ENCODE data around the gene BYSL. TPM values are rescaled to one million over a fixed set of nuclear protein-coding genes. Genes with fewer than 3 reads are reported as not detected.

BYSL gene
- total RNA-seq, 2 experiments from 2014 or later, result 56.4 to 59.5 TPM

DNA sequence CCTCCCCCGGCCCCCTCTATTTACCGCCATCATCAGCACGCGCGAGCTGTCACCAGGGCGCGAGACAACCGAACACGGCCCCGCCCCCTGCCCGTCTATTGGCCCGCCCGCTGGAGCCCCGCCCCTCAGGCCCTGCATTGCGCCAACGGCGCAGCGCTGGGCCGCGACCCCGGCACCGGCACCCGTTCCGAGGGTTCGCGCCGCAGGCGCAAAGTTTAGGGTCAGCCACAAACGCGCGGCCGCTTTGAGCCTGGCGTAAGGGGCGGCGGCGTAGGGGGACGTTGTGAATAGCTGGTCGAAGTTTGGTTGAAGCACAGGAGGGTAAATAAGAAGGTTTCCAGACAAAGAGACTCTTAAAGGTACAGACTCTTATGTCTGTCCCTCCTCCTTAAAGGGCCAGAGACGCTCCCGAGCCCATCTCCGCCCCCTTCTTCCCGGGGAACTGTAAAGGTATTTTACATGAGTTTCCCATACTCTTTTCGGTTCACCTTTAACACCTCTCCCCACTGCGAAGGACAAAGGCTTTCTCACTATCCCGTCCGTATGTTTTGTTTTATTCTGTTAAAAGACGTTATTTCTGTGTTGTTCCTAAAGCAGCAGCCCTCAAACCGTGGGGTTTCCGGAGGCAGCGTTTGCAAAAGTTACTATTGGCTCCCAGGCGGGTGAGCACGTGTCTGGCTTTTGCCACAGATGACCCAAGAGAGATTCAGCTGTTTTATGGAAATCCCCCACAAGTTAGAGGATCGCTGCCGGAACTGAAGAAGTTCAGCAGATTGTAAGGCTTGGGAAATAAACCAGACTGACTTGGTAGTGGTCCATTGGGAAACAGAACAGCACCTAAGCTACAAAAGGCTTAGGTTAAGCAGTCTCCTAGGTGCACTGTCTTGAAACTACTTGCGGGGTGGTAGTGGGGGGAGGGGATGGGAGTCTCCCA is 25.7 kb upstream of the BYSL start, which contains the start of gene USP49:
Gene USP49, minus strand, starts transcription at position 76 of the 934 bp plus-strand sequence. CDS start 88,392 bp downstream, outside the sequence.
- DNase-seq, result peak; percentile 96
- no peak within 1 kb of the TSS for H3K4me3 Mint-ChIP-seq
- CTCF ChIA-PET, result interaction anchor here (0.7 to 2.2 kb wide), 9 partner anchors 25 to 155 kb away, joined by 3 to 36 read pairs (median 3); partner anchors contain the start of genes BYSL, MED20, TAF8 and TOMM6
- H3K27me3 Mint-ChIP-seq, result no peaks in the 10 kb centered on the region
- H3K9me3 Mint-ChIP-seq, result no peaks in the 10 kb centered on the region
- intact Hi-C loops (cut with micrococcal nuclease), result no loop called here
- no peaks in the 10 kb centered on the region for H3K36me3 Mint-ChIP-seq (ENCODE audit: low read depth)
- peaks cover 7% of the 10 kb centered on the region for H3K4me1 Mint-ChIP-seq (ENCODE audit: low read depth)
- H3K27ac Mint-ChIP-seq, result peak within 1 kb of the TSS; percentile 90
- POLR2A ChIA-PET, result interaction anchor here (1.0 to 2.3 kb wide), 12 partner anchors 9 to 155 kb away, joined by 3 to 14 read pairs (median 4); partner anchors contain the start of genes BYSL, CCND3, MED20 and TAF8
- TF ChIP-seq, protein P1, sequence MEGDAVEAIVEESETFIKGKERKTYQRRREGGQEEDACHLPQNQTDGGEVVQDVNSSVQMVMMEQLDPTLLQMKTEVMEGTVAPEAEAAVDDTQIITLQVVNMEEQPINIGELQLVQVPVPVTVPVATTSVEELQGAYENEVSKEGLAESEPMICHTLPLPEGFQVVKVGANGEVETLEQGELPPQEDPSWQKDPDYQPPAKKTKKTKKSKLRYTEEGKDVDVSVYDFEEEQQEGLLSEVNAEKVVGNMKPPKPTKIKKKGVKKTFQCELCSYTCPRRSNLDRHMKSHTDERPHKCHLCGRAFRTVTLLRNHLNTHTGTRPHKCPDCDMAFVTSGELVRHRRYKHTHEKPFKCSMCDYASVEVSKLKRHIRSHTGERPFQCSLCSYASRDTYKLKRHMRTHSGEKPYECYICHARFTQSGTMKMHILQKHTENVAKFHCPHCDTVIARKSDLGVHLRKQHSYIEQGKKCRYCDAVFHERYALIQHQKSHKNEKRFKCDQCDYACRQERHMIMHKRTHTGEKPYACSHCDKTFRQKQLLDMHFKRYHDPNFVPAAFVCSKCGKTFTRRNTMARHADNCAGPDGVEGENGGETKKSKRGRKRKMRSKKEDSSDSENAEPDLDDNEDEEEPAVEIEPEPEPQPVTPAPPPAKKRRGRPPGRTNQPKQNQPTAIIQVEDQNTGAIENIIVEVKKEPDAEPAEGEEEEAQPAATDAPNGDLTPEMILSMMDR (IDR thresholded peaks at IDR 0.05), result no peak
- ATAC-seq, result peak; percentile 95

DNA sequence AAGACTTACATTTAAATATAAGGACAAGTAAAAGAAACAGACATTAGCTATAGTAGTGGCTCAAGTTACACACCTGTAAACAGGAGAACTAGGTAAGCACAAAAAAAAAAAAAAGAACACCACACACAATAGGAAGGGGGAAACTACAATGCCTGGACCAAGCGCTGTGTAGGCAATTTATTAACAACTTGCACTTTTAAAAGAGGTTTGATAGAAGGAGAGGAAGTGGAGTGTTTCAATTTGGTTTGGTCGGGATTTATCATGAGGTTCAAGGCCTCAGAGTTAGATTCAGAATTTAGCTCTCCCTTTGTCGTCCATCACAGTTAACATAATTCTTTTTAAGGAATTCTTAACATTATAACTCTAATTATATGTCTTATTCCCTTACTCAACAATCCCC is 25.0 kb upstream of the BYSL start:
- TF ChIP-seq, protein P1 (IDR thresholded peaks at IDR 0.05), result no peak
- Mint-ChIP-seq H3K27ac (peak overlapping the region; percentile 90), H3K36me3 (ENCODE audit: low read depth) (no peaks in the 10 kb centered on the region), H3K9me3 (no peaks in the 10 kb centered on the region), H3K27me3 (no peaks in the 10 kb centered on the region), H3K4me3 (no peak overlapping the region), H3K4me1 (ENCODE audit: low read depth) (peaks cover 7% of the 10 kb centered on the region)
- ChIA-PET CTCF (interaction anchor here (0.7 to 2.2 kb wide), 6 partner anchors 25 to 154 kb away, joined by 3 to 36 read pairs (median 4); partner anchors contain the start of genes BYSL, MED20, TAF8 and TOMM6), POLR2A (interaction anchor here (0.5 to 2.3 kb wide), 9 partner anchors 16 to 181 kb away, joined by 3 to 14 read pairs (median 4); partner anchors contain the start of genes BYSL, CCND3, MED20 and TOMM6)
- ATAC-seq, result no peak
- DNase-seq, result no peak
- intact Hi-C loops (cut with micrococcal nuclease), result no loop called here

DNA sequence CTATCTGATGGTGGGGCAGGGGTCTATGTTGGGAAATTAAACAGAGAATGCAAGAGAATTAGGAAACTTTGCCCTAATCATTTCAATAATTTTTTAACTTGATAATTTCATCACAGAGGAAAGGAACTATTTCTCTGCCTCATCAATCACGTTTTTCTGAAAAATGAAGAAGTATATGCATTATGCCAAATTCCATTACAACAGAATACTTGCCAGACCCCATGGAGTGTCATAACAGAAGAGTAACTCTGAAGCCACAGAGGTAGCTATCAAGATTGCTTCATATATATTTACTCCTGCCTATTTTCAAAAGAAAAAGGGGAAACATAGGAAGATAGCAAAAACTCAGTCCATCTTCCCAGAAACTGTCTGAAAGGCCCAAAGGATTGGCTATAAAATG is 20.4 kb upstream of the BYSL start:
- Mint-ChIP-seq H3K4me3 (no peak overlapping the region), H3K9me3 (no peaks in the 10 kb centered on the region), H3K36me3 (ENCODE audit: low read depth) (peaks cover 11% of the 10 kb centered on the region), H3K27me3 (no peaks in the 10 kb centered on the region), H3K4me1 (ENCODE audit: low read depth) (peaks cover 10% of the 10 kb centered on the region), H3K27ac (no peak overlapping the region)
- intact Hi-C loops (cut with micrococcal nuclease), result no loop called here
- ATAC-seq (no peak), DNase-seq (no peak)
- TF ChIP-seq, protein P1 (IDR thresholded peaks at IDR 0.05), result no peak
- CTCF ChIA-PET, result interaction anchor here (0.7 to 3.7 kb wide), 5 partner anchors 14 to 141 kb away, joined by 3 to 46 read pairs (median 3); partner anchors contain the start of genes BYSL and MED20
- POLR2A ChIA-PET, result interaction anchor here (0.7 kb wide), 1 partner anchor 14 kb away, joined by 3 read pairs; no protein-coding TSS in a partner anchor

DNA sequence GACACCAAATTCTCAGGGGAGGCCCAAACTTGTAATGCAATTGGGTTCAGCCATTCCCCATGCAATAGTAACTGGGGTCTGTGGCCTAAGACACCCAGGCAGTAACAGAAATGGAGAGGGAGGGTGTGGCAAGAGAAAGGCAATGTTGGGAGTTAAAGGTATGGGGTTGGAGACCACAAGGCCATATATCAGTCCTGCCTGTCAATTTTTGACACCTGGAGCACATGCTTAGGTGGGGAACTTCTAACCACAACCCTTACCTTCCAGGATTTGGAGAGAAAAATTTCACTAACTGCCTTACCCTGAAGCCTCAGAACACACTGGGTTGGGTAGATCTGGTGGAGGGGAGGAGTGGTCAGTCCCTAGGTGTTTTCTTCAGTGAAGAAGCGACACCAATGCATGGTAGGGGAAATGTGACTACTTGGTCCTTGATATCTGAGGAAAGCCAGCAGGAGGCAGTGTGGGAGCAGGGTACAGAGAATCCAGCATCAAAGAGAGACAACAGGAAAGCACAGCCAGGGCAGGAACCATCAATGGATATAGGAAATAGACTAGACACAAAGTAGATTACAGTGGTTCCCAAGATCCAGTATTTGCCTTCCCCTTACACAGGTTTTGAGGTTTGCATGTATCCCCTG is 19.3 kb upstream of the BYSL start:
- CTCF ChIA-PET, result interaction anchor here (1.1 to 3.7 kb wide), 7 partner anchors 10 to 146 kb away, joined by 3 to 46 read pairs (median 4); no protein-coding TSS in a partner anchor
- TF ChIP-seq, protein P1 (IDR thresholded peaks at IDR 0.05), result peak; percentile 38

More for the DNA sequence above, 19.3 kb upstream of the BYSL start:
- Mint-ChIP-seq H3K4me1 (ENCODE audit: low read depth) (peaks cover 4% of the 10 kb centered on the region), H3K27ac (no peak overlapping the region), H3K27me3 (no peaks in the 10 kb centered on the region), H3K9me3 (no peaks in the 10 kb centered on the region), H3K36me3 (ENCODE audit: low read depth) (peaks cover 11% of the 10 kb centered on the region), H3K4me3 (no peak overlapping the region)
- POLR2A ChIA-PET, result no interaction called here
- intact Hi-C loops (cut with micrococcal nuclease), result loop anchor here (2.0 kb wide), 1 partner anchor 37 kb away; no protein-coding TSS in a partner anchor
- ATAC-seq, result peak; percentile 68
- peak; percentile 71 for DNase-seq

All from activated CD8-positive, alpha-beta T cell treated with anti-CD3 and anti-CD28 coated beads for 36 hours (primary cell).